COR-L47 (cell line): ENCODE results near the gene UBR3.
"Not testable (repeated sequence)": the region's sequence is repeated elsewhere in the genome, so short reads cannot be mapped to it uniquely, and the experiment has no call there.

Experiments used
- DNase-seq: peaks from one replicate; lab custom pipeline; 2025; lab: John Stamatoyannopoulos, UW

UBR3 gene

GRCh38 chr2:169827272-169828140 lies at the start of gene UBR3:
UBR3 (plus strand) TSS chr2:169827454; CDS start chr2:169827508, 54 bp downstream.
- peak; percentile 89 for DNase-seq

GRCh38 chr2:169778446-169778845 lies 48.8 kb upstream of the UBR3 start:
- no peak for DNase-seq

- DNase-seq = no peak
These were observed 45.8 kb upstream of the UBR3 start for GRCh38 chr2:169781249-169782013.

- DNase-seq = no peak
These were observed 44.7 kb upstream of the UBR3 start for GRCh38 chr2:169782513-169782912.

GRCh38 chr2:169790581-169790980 lies 36.7 kb upstream of the UBR3 start:
- no peak for DNase-seq

- no peak for DNase-seq
These were observed 32.1 kb upstream of the UBR3 start for GRCh38 chr2:169795181-169795580.

GRCh38 chr2:169796441-169796840 lies 30.8 kb upstream of the UBR3 start:
- DNase-seq = no peak

- no peak for DNase-seq
These were observed 29.7 kb upstream of the UBR3 start for GRCh38 chr2:169797601-169798000.

- DNase-seq = no peak
These were observed 28.9 kb upstream of the UBR3 start for GRCh38 chr2:169798397-169798717.

GRCh38 chr2:169798718-169799592 lies 28.3 kb upstream of the UBR3 start, which contains the start of gene SSB:
SSB (plus strand) TSS chr2:169798871; CDS start chr2:169800961, 2,090 bp downstream.
- peak; percentile 92 for DNase-seq

GRCh38 chr2:169803480-169803879 lies 23.8 kb upstream of the UBR3 start:
- no peak for DNase-seq

- DNase-seq = no peak
These were observed 20.7 kb upstream of the UBR3 start for GRCh38 chr2:169806586-169806985.

GRCh38 chr2:169808221-169808620 lies 19.0 kb upstream of the UBR3 start:
- DNase-seq = no peak

- DNase-seq = no peak
These were observed 11.4 kb upstream of the UBR3 start for GRCh38 chr2:169815849-169816248.

GRCh38 chr2:169816961-169817360 lies 10.3 kb upstream of the UBR3 start:
- DNase-seq = not testable (repeated sequence)

GRCh38 chr2:169817369-169817768 lies 9.9 kb upstream of the UBR3 start:
- DNase-seq = not testable (repeated sequence)

GRCh38 chr2:169818241-169818640 lies 9.0 kb upstream of the UBR3 start:
- no peak for DNase-seq

- DNase-seq = no peak
These were observed 8.1 kb upstream of the UBR3 start for GRCh38 chr2:169819106-169819505.

- not testable (repeated sequence) for DNase-seq
These were observed 7.2 kb upstream of the UBR3 start for GRCh38 chr2:169820101-169820500.

GRCh38 chr2:169822036-169822435 lies 5.2 kb upstream of the UBR3 start:
- DNase-seq = no peak

- no peak for DNase-seq
These were observed 4.4 kb upstream of the UBR3 start for GRCh38 chr2:169822785-169823392.

GRCh38 chr2:169823996-169824372 lies 3.3 kb upstream of the UBR3 start:
- DNase-seq = no peak
